ENCODE results near the gene CACNA1D. TPM values are rescaled to one million over a fixed set of nuclear protein-coding genes. Genes with fewer than 3 reads are reported as not detected.

Gene CACNA1D
- total and polyA plus RNA-seq, 2 donors (not counting 3 experiments of a cell fraction or from before 2014, with no cell fraction given) = 0.06 TPM; not detected in 1

GRCh38 chr3:53478921-53479664 lies 15.3 kb upstream of the CACNA1D start:
- no peaks in the 10 kb centered on the region for H3K36me3 ChIP-seq (ENCODE audit: control insufficient read depth in 2 of 2, extremely low read depth in 1 of 2, insufficient read depth in 2 of 2, low read length in 2 of 2)
- TF ChIP-seq JUN (IDR thresholded peaks at IDR 0.05; ENCODE audit: borderline replicate concordance, insufficient read depth, insufficient read length, low read depth) = no peak
- no peak for TF ChIP-seq MYC (IDR thresholded peaks at IDR 0.05; ENCODE audit: low read depth, low read length)
- no peak overlapping the region for H2AFZ ChIP-seq (ENCODE audit: low read depth, low read length)
- no peaks in the 10 kb centered on the region for H4K20me1 ChIP-seq (replicated peaks; ENCODE audit: control insufficient read depth, extremely low read depth, insufficient read depth, low read length)
- FAIRE-seq = no peak
- POLR2A ChIA-PET = no interaction called here
- no peak overlapping the region for H3K4me3 ChIP-seq (replicated peaks in 1 of 3; ENCODE audit: insufficient read depth in 1 of 3, low read depth in 1 of 3, low read length in 3 of 3)
- H3K4me2 ChIP-seq (ENCODE audit: insufficient read depth, low read length) = no peak overlapping the region
- no peaks in the 10 kb centered on the region for H3K9me3 ChIP-seq (replicated peaks; ENCODE audit: control insufficient read depth, insufficient read depth, low read length)
- H3K27ac ChIP-seq (ENCODE audit: insufficient read depth, low read depth, low read length) = no peak overlapping the region
- no TSS peak for BruUV-seq (replicated peaks)
- H3K79me2 ChIP-seq (ENCODE audit: control insufficient read depth, insufficient read depth, low read length) = no peaks in the 10 kb centered on the region
- H3K9me1 ChIP-seq (replicated peaks; ENCODE audit: control insufficient read depth, extremely low read depth, insufficient read depth, low read length) = no peaks in the 10 kb centered on the region
- CTCF ChIA-PET = no interaction called here
- dilution Hi-C loops (cut with MboI; ENCODE audit: extremely low pct_ligation_motif_present, low sequenced_read_pairs) = no loop called here
- H3K9ac ChIP-seq (replicated peaks; ENCODE audit: extremely low read depth, insufficient read depth, low read length) = no peak overlapping the region
- peaks cover 0 to 6% of the 10 kb centered on the region in 2 experiments for H3K27me3 ChIP-seq (ENCODE audit: control insufficient read depth in 2 of 2, insufficient read depth in 2 of 2, low read length in 2 of 2)
- DNase-seq (ENCODE audit: low read depth, low spot score) = no peak
- intact Hi-C loops (cut with micrococcal nuclease) = no loop called here
- H3K4me1 ChIP-seq (ENCODE audit: control insufficient read depth, extremely low read depth, insufficient read depth, low read length) = no peaks in the 10 kb centered on the region

GRCh38 chr3:53482227-53482626 lies 12.2 kb upstream of the CACNA1D start:
- no peak overlapping the region for H3K27ac ChIP-seq (ENCODE audit: insufficient read depth, low read depth, low read length)
- H4K20me1 ChIP-seq (replicated peaks; ENCODE audit: control insufficient read depth, extremely low read depth, insufficient read depth, low read length) = no peaks in the 10 kb centered on the region
- H3K9me1 ChIP-seq (replicated peaks; ENCODE audit: control insufficient read depth, extremely low read depth, insufficient read depth, low read length) = no peaks in the 10 kb centered on the region
- BruUV-seq (replicated peaks) = no TSS peak
- H3K4me2 ChIP-seq (ENCODE audit: insufficient read depth, low read length) = no peak overlapping the region
- no peaks in the 10 kb centered on the region for H3K36me3 ChIP-seq (ENCODE audit: control insufficient read depth in 2 of 2, extremely low read depth in 1 of 2, insufficient read depth in 2 of 2, low read length in 2 of 2)
- TF ChIP-seq EZH2 (IDR thresholded peaks at IDR 0.05; ENCODE audit: borderline replicate concordance, low read depth, low read length, severe bottlenecking) (no peak), POLR2AphosphoS5 (IDR thresholded peaks at IDR 0.05; ENCODE audit: insufficient read depth, low read depth, low read length) (no peak), MAX (IDR thresholded peaks at IDR 0.05; ENCODE audit: insufficient read depth, insufficient read length) (no peak), FOS (IDR thresholded peaks at IDR 0.05; ENCODE audit: borderline replicate concordance, insufficient read depth, low read length) (no peak)
- intact Hi-C loops (cut with micrococcal nuclease) = no loop called here
- H2AFZ ChIP-seq (ENCODE audit: low read depth, low read length) = no peak overlapping the region
- no peaks in the 10 kb centered on the region for H3K4me1 ChIP-seq (ENCODE audit: control insufficient read depth, extremely low read depth, insufficient read depth, low read length)
- no peak for FAIRE-seq
- peaks cover 2 to 7% of the 10 kb centered on the region in 2 experiments for H3K27me3 ChIP-seq (ENCODE audit: control insufficient read depth in 2 of 2, insufficient read depth in 2 of 2, low read length in 2 of 2)
- H3K79me2 ChIP-seq (ENCODE audit: control insufficient read depth, insufficient read depth, low read length) = no peaks in the 10 kb centered on the region
- POLR2A ChIA-PET = no interaction called here
- CTCF ChIA-PET = interaction anchor here (1.2 kb wide), 1 partner anchor 10 kb away, joined by 4 read pairs; no protein-coding TSS in a partner anchor
- no peak overlapping the region for H3K9ac ChIP-seq (replicated peaks; ENCODE audit: extremely low read depth, insufficient read depth, low read length)
- no peak for DNase-seq (ENCODE audit: low read depth, low spot score)
- dilution Hi-C loops (cut with MboI; ENCODE audit: extremely low pct_ligation_motif_present, low sequenced_read_pairs) = no loop called here
- no peaks in the 10 kb centered on the region for H3K9me3 ChIP-seq (replicated peaks; ENCODE audit: control insufficient read depth, insufficient read depth, low read length)
- no peak overlapping the region for H3K4me3 ChIP-seq (replicated peaks in 1 of 3; ENCODE audit: insufficient read depth in 1 of 3, low read depth in 1 of 3, low read length in 3 of 3)
